HG02973 (cell line): ENCODE data around the gene FAM222A.

Experiments
- ATAC-seq: cut with Tn5 transposase; IDR thresholded peaks from one replicate; pipeline ENCODE4 v1.9.1; 2021; ENCODE audit warnings: moderate library complexity; ENCODE audit not compliant: unreplicated experiment

FAM222A gene

GRCh38 chr12:109724321-109724892 is 10.8 kb downstream of the FAM222A start:
- no peak for ATAC-seq

GRCh38 chr12:109725321-109726105 is 11.9 kb downstream of the FAM222A start:
- ATAC-seq, result no peak

DNA sequence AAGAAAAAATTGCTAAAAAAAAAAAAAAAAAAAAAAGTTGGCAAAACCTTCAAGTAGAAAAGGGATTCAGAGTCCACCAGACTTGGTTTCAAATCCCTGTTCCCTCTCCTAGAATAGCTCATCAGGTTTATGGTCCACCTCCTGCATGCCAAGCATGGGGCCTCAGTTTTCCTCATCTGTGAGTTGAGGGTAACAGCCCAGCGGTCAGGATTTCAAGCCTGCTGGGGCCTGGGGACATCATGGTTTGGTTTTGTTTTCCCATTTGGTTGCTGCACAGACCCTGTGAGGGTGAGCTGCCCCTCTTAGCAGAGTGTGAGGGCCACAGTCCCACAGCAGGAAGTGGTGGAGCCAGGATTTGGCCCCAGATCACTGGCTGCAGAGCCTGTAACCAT is 12.5 kb downstream of the FAM222A start:
- ATAC-seq, result no peak

DNA sequence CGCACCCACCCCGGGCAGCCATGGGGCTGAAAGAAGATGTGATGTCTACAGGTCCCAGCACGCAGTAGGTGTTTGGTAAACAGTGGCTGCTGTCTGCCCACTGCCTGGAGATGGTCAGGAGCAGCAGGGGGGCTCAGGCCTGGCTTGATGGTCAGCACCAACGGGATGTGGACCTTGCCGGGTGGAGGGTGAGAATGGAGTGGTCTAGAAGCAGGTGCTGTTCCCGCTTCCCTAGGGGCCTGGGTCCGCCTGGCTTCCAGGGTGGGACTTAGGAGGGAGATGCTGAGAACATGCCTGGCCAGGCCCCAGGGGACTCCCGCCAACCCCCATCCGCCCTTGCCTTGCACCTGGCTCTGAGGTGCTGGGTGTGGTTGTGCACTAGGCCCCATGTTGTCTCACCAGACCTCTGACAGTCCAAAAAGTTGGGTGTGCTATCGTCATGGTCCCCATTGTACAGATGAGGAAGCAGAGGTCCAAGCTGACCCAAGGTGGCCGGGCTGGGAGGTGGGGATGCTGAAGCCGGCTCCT is 12.9 kb downstream of the FAM222A start:
- ATAC-seq, result no peak

GRCh38 chr12:109727039-109727723 is 13.6 kb downstream of the FAM222A start:
- no peak for ATAC-seq

- ATAC-seq, result no peak
These were observed 14.4 kb downstream of the FAM222A start for GRCh38 chr12:109727746-109728726.

DNA sequence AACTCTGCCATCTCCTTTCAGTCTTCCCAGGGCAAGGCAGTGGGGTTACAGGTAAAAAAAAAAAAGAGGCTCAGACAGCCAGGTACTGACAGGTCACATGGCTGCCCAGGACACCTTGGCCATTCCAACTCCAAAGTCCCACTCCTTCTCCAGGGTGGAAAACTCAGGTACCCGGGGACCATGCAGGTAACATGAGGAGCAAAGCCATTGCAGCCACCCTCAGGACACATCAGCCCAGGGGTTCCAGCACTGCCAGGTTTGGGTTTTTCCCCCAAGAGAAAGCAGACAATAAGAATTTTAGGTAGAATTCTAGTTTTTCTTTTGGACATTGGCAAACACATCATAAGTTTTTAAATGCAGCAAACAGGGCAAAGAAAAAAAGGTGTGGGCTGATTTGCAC is 15.3 kb downstream of the FAM222A start:
- ATAC-seq, result no peak

GRCh38 chr12:109729371-109729781 is 15.8 kb downstream of the FAM222A start:
- no peak for ATAC-seq

DNA sequence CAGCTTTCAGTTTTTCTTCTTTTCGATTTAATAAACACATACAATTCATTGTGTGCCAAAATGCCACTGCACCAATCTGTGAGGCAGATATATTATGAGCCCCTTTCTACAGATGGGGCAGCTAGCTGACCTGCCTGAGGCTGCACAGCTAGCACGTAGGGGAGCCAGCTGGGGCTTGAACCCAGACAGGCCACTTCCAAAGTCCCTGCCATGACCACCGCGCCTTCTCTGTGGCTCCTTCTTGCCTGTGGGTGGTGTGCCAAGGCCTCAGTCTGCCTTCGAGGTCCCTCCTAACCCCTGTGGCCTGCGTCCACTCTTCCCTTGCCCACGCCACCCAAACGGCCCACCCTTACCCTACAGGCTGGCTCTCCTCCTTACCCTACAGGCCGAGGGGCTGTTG is 16.2 kb downstream of the FAM222A start:
- ATAC-seq, result no peak

DNA sequence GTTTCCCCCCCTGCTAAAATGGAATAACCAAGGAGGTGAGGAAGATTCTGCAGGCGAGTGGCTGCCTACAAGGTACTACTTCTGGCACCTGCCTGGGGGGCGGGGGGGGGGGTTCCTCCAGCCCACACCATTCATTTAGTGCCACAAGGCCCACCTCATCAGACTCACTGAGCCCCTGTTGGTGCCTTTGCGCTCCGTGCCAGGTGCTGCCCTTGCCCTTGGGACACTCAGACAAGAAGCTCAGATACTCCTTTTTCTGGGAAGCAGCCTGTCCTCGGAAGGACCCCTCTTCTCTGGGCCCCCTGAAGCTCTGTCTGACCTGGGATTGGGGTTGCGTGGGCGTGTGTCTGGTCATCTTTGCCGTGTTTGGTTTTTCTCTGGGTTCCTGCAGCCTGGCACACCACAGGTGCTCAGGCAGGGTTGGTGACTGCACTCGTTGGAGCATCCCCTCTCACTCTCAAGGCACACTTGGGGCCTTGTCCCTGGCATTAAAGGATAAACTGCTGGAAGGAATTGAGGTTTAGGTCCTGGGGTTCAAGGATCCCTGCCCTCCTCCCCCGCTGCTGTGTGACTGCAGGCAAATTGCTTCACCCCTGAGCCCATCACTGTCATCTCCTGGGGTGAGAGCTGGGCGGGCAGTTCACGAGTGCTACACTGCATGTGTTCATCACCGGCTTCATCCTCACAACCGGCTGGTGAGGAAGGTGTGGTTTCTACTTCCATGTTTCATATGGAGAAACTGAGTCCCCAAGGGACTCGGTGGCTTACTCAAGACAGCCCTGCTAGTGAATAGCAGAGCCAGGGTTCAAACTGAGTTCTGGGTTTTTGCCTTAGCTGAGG is 16.9 kb downstream of the FAM222A start:
- no peak for ATAC-seq

DNA sequence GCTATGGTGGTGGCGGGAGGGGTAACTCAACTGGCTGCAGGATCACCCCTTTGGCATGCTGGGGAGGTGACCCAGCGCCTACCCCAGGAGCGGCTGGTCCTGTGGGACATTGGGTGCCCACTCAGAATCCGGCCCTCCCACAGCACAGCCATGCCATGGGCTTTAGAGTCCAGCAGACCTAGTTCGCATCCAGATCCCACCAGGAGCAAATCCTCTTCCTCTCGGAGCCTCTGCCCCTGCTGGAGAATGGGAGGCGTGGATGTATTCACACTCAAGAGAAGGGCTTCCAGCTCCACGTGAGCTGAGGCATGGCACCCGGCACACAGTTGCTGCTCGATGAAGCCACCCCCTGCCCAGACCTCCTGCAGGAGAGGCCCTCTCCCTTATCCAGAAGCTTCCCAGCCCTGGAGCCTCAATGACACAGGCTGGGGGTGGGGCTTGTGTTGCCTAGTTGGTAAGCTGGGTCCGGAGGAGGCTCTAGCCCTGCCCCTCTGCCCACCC is 17.7 kb downstream of the FAM222A start:
- no peak for ATAC-seq

DNA sequence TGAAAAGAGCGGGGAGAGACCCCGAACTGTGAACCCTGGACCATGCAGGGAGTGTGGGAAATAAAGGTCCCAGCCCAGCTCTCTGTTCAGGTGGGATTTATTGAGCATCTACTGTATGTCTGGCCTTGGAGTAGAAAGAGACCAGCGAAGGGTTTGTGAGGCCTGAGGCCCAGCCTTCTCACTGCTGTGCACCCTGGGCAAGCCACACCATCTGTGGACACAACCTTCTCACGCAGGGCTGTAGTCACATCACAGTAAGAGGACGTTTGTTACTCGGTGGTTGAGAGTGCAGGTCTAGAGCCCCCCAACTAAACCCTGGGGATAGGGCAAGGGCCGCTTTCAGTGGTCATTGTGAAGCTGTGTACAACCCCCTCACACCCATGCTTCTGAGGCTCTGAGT is 18.2 kb downstream of the FAM222A start:
- no peak for ATAC-seq

DNA sequence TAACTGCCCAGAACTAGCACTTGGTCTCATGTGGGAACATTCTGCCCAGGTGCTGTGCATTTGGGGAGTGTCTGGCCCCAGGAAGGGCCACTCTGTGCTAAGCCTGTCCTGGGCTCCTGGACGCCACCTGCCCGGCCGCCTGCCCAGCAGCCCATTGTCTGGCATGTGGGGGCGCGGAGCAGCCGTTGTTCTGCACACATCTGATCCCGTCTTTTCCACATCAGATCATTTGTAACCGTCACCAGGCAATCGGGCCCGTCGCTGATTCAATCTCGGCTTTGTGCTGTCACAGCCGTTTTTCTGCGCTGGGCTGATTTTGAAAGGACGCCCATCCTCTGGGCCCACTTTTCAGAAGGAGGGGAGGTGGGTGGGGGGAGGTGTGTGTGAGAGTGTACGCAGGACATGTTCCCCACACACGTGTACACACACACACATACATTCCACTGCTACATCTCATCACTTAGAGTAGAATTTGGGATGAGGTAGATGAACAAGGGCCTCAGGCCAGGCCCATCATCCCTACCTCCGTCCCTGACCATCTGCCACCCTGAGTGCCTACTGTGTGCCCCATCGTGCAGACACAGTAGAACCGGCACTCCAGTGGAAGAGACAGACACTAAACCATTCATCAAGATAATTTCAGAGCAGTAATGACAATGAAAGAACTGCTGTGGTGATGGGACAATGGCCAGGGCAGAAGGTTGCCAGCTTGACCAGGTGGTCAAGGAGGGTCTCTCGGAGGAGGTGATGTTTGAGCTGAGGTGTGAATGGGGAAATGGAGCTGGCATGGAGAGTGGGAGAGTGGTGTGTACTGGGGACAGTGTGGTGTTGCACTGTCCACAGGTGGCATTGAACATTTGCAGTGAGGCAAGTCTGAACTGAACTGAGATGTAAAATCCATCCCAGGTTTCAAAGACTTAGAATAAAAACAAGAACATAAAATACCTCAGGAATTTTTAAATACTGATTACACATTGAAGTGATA is 19.0 kb downstream of the FAM222A start:
- no peak for ATAC-seq

GRCh38 chr12:109734219-109735000 is 20.8 kb downstream of the FAM222A start:
- ATAC-seq, result no peak

GRCh38 chr12:109735051-109735521 is 21.5 kb downstream of the FAM222A start:
- ATAC-seq, result no peak

- ATAC-seq, result no peak
These were observed 22.4 kb downstream of the FAM222A start for GRCh38 chr12:109735825-109736551.

GRCh38 chr12:109736552-109737108 is 23.0 kb downstream of the FAM222A start:
- no peak for ATAC-seq
